HUES6 (cell line): Measurements from ENCODE around the gene FCGBP.

Experiments used
- H3K27ac ChIP-seq: 2 replicates; pipeline ENCODE4 v1.7.0; 2013; ENCODE audit warnings: low read depth, mild to moderate bottlenecking, low read length, inconsistent platforms
- H3K27me3 ChIP-seq: 2 replicates; pipeline ENCODE4 v1.6.1; 2013; ENCODE audit warnings: low read length; ENCODE audit not compliant: control insufficient read depth, insufficient read depth
- H3K36me3 ChIP-seq: 2 replicates; pipeline ENCODE4 v1.6.1; 2013; ENCODE audit warnings: low read length; ENCODE audit not compliant: control insufficient read depth, insufficient read depth
- H3K4me1 ChIP-seq: 2 replicates; pipeline ENCODE4 v1.6.1; 2013; ENCODE audit warnings: low read length; ENCODE audit not compliant: control insufficient read depth, insufficient read depth
- H3K4me3 ChIP-seq: 2 replicates; pipeline ENCODE4 v1.5.1; 2013; ENCODE audit warnings: low read depth, low read length
- H3K9ac ChIP-seq: one replicate; pipeline ENCODE4 v1.6.1; 2013; ENCODE audit warnings: mild to moderate bottlenecking, low read length
- H3K9me3 ChIP-seq: 2 replicates; pipeline ENCODE4 v1.6.1; 2013; ENCODE audit warnings: low read depth, low read length; ENCODE audit not compliant: control insufficient read depth, insufficient read depth

Gene FCGBP

DNA sequence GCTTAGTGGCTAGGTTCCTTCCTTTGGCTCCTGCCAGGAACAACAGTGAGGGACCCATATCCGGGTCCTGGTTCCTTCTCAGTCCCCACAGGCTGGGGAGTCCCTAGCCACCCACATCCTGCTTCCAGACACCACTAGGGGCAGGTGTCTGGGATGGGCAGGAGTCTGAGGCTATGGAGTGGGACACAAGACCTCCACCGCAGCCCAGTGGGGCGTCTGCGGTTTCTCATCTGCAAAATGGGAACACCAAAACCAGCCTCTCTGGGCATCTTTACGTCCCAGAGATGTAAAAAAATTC is 879 bp upstream of the FCGBP start:
- Histone ChIP-seq H3K4me3 (no peak overlapping the region), H3K27me3 (no peaks in the 10 kb centered on the region), H3K4me1 (no peaks in the 10 kb centered on the region), H3K36me3 (no peaks in the 10 kb centered on the region), H3K9me3 (no peaks in the 10 kb centered on the region), H3K27ac (no peak overlapping the region), H3K9ac (no peak overlapping the region)

DNA sequence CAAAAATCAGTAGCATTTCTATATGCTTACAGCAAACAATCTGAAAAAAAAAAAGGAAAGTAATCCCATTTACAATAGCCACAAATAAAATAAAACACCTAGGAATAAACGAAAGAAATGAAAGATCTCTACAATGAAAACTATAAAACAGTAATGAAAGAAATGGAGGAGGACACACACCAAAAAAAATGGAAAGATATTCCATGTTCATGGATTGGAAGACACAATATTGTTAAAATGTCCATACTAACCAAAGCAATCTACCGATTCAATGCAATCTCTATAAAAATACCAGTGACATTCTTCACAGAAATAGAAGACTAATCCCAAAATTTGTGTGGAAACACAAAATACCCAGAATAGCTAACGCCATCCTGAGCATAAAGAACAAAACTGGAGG is 4.7 kb downstream of the FCGBP start:
- Histone ChIP-seq H3K9me3 (no peaks in the 10 kb centered on the region), H3K27me3 (no peaks in the 10 kb centered on the region), H3K27ac (no peak overlapping the region), H3K4me1 (no peaks in the 10 kb centered on the region; the same call in 1 of the 2 replicates), H3K4me3 (no peak overlapping the region), H3K9ac (no peak overlapping the region), H3K36me3 (no peaks in the 10 kb centered on the region)

DNA sequence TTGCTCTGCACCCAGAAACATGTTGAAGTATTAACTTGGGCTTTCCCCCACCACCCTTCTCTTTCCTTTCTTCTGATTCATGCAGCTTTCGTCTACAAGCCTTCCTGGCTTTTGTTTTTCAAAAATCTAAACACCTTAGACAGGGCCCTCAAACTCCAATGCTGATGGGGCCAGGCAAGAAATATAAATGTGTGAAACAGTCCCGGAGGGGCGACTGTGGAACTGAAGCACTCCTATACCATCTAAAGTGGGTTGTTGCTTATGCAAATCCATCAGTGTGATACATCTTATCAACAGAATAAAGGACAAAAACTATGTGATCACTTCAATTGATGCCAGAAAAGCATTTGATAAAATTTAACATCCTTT is 6.1 kb downstream of the FCGBP start:
- Histone ChIP-seq H3K4me3 (no peak overlapping the region), H3K27ac (no peak overlapping the region), H3K27me3 (no peaks in the 10 kb centered on the region), H3K36me3 (no peaks in the 10 kb centered on the region), H3K4me1 (no peaks in the 10 kb centered on the region; the same call in 1 of the 2 replicates), H3K9ac (no peak overlapping the region), H3K9me3 (no peaks in the 10 kb centered on the region)

DNA sequence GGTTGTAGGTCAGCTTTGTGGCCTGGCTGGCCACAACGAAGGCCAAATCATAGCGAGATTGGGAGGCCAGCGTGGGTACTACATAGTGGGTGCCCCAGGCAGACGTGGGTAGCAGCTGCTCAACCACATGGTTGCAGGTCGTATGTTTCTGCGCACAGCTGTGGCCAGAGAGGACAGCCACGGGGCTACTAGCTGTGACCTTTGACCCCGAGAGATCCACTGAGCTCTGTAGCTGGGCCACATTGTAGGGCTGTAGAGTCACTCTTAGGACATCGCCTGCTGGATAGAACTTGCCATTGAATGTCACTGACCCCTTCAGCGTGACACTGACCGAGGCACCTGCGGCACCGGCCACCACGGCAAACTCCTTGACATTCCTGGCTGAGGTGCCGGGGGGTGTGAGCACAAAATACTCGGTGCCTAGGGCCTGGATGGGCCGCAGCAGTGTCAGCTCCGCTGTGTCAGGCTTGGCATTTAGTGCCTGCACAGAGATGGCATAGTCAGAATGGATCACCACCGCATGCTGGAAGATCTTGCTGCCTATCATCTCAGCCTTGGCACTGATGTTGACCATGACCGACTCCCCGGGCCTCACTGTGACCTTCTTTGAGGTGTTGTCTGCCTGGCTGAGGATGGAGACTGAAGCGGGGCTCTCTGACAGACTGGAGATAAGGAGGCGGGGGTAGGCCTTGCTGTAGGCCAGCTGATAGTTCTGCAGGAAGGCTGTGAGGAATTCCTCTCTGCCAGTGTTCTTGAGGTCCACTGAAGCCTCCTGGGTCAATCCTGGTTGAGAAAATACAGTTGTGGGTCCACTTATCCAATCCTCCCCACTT is 6.7 kb downstream of the FCGBP start:
- Histone ChIP-seq H3K27me3 (no peaks in the 10 kb centered on the region), H3K9me3 (no peaks in the 10 kb centered on the region), H3K4me3 (no peak overlapping the region), H3K36me3 (no peaks in the 10 kb centered on the region), H3K9ac (no peak overlapping the region), H3K27ac (no peak overlapping the region), H3K4me1 (no peaks in the 10 kb centered on the region; the same call in 1 of the 2 replicates)

DNA sequence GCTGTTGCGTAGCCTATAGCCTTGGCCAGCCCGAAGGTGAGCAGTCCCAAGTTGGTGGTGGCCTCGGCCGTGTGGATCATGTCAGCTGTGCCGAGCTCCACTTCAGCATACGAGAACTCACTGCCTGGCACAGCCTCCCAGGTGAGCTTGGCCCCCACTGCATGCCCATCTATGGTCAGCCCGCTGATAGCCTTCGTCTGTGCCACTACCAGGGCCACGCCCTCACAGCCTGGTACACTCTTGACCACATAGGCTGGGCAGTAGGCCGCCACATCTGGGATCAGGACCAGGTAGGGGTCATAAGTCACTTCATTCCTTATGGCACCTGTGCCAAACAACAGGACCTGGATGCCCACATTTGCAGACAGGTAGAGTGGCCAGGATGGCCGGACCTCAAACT is 7.4 kb downstream of the FCGBP start:
- Histone ChIP-seq H3K4me3 (no peak overlapping the region), H3K27me3 (no peaks in the 10 kb centered on the region), H3K9me3 (no peaks in the 10 kb centered on the region), H3K36me3 (no peaks in the 10 kb centered on the region), H3K9ac (no peak overlapping the region), H3K27ac (no peak overlapping the region), H3K4me1 (no peaks in the 10 kb centered on the region; the same call in 1 of the 2 replicates)

DNA sequence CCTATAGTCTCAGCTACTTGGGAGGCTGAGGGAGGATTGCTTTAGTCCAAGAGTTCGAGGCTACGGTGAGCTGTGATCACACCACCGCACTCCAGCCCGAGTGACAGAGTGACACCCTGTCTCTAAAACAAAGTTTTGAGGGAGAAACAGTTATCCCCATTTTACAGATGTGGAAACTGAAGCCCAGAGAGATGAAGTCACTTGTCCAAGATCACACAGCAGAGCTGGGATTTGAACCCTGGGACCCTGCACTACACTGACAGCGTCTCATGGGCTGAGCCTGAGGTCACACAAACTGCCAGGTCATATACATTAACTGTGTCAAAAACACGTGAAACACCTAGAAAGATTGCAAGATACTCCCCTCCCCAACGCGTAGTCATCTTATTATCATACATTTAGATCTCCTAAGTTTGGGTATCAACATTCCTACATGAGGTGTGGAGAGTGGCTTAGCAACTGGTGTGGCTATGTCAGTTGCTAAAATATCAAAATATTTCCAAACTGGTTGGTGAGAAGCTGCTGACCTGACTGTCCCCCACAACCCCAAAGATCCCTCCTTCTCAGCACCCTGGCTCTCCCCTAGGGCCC is 8.2 kb downstream of the FCGBP start:
- Histone ChIP-seq H3K4me3 (no peak overlapping the region), H3K27me3 (no peaks in the 10 kb centered on the region), H3K27ac (no peak overlapping the region), H3K4me1 (no peaks in the 10 kb centered on the region; the same call in 1 of the 2 replicates), H3K9me3 (no peaks in the 10 kb centered on the region), H3K9ac (no peak overlapping the region), H3K36me3 (no peaks in the 10 kb centered on the region)

DNA sequence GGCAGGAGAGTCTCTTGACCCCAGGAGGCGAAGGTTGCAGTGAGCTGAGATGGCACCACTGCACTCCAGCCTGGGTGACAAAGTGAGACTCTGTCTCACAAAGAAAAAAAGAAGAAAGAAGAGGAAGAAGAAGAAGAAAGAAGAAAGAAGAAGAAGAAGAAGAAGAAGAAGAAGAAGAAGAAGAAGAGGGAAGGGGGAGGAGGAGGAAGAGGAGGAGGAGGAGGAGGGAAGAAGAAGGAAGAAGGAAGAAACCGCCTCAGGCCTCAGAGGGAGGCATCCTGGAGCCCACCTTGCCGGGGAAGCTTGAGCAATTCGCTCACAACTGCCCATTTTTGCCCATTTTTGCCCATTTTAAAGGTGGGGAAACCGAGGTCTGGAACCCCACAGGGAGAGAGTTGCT is 9.5 kb downstream of the FCGBP start:
- Histone ChIP-seq H3K27me3 (no peaks in the 10 kb centered on the region), H3K27ac (no peak overlapping the region), H3K9me3 (no peaks in the 10 kb centered on the region), H3K36me3 (no peaks in the 10 kb centered on the region), H3K4me3 (no peak overlapping the region), H3K9ac (no peak overlapping the region), H3K4me1 (no peaks in the 10 kb centered on the region; the same call in 1 of the 2 replicates)

DNA sequence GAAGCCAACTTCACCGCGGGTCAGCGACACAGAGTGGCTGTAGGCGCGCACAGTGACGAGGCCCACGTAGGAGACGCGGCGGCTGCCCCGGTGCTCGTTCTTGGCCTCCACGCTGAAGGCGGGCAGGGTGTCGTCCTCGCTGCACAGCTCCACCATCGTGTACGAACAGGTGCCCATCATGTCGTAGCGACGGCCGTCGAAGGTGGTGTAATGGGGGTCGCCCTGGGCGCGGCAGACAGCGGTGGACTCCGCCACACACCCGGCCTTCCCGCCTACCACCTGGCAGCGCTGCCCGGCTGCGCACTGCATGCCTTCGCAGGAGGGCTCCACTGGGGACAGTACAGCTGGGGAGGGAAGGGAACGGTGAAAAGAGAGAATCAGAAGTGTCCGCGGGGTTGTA is 10.0 kb downstream of the FCGBP start:
- Histone ChIP-seq H3K27me3 (no peaks in the 10 kb centered on the region), H3K36me3 (no peaks in the 10 kb centered on the region), H3K4me3 (no peak overlapping the region), H3K9ac (no peak overlapping the region), H3K4me1 (no peaks in the 10 kb centered on the region; the same call in 1 of the 2 replicates), H3K9me3 (no peaks in the 10 kb centered on the region), H3K27ac (no peak overlapping the region)

DNA sequence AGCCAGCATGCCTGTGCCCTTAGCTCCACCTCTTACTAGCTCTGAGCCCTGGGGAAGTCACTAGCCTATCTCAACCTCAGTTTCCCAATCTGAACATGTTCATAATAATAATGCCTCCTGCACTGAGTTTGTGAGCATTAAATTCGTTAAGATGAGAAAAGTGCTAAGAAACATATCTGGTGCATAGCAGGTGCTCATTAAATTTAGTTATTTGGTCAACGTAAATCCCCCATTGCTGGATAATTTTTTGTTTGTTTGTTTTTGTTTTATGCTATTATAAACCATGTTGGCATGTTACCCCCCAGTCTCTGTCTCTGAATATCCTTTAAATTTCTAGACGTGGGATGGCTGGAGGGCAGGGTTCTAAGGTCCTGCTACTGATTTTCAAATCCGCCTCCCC is 10.6 kb downstream of the FCGBP start:
- H3K9ac ChIP-seq = no peak overlapping the region
- no peak overlapping the region for H3K4me3 ChIP-seq
- no peaks in the 10 kb centered on the region for H3K36me3 ChIP-seq
- no peaks in the 10 kb centered on the region for H3K27me3 ChIP-seq
- no peak overlapping the region for H3K27ac ChIP-seq
- no peaks in the 10 kb centered on the region for H3K9me3 ChIP-seq
- H3K4me1 ChIP-seq = no peaks in the 10 kb centered on the region; the same call in 1 of the 2 replicates

DNA sequence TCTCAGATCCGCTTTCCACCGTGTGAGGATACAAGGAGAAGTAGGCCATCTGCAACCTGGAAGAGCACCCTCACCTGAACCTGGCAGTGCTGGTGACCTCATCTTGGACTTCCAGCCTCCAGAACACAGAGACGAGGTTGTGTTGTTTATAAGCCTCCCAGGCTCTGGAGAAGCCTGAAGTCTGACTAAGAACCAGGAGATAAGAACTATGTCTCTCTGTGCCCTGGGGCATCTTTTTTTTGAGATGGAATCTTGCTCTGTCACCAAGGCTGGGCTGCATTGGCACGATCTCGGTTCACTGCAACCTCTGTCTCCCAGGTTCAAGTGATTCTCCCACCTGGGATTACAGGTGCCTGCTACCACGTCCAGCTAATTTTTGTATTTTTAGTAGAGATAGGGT is 14.5 kb downstream of the FCGBP start:
- Histone ChIP-seq H3K27ac (no peak overlapping the region), H3K9ac (no peak overlapping the region), H3K4me1 (no peaks in the 10 kb centered on the region; the same call in 1 of the 2 replicates), H3K4me3 (no peak overlapping the region), H3K27me3 (no peaks in the 10 kb centered on the region), H3K9me3 (no peaks in the 10 kb centered on the region), H3K36me3 (no peaks in the 10 kb centered on the region)

DNA sequence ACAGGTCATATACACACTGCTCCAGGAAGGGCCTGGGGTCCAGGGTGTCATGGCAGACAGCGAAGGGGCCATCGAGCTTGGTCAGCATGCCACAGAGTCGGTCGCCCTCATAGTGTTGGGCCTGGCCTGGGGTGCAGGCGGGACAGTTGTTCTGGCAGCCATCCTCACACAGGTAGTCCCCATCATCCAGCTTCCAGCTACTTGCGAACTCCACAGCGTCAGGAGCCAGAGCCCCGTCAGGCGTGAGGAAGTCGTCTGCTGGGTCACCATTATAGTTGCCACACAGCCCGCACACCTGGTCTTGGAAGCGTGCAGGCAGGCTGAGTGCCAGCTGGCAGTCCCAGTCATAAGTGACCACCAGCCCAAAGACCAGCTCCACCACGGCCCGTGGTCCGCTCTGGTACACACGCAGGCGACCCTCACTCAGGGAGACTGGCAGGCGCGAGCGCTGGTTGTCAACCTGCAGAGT is 16.2 kb downstream of the FCGBP start:
- H3K27ac ChIP-seq = no peak overlapping the region
- no peaks in the 10 kb centered on the region for H3K9me3 ChIP-seq
- H3K27me3 ChIP-seq = no peaks in the 10 kb centered on the region
- H3K4me1 ChIP-seq = no peaks in the 10 kb centered on the region
- no peaks in the 10 kb centered on the region for H3K36me3 ChIP-seq
- H3K4me3 ChIP-seq = no peak overlapping the region
- H3K9ac ChIP-seq = no peak overlapping the region
